ENCODE results near the gene G0S2.

G0S2 gene

GRCh38 chr1:209715314-209715713 lies 40.1 kb downstream of the G0S2 start:
- no peak for DNase-seq (ENCODE audit: low read depth, low spot score)

DNA sequence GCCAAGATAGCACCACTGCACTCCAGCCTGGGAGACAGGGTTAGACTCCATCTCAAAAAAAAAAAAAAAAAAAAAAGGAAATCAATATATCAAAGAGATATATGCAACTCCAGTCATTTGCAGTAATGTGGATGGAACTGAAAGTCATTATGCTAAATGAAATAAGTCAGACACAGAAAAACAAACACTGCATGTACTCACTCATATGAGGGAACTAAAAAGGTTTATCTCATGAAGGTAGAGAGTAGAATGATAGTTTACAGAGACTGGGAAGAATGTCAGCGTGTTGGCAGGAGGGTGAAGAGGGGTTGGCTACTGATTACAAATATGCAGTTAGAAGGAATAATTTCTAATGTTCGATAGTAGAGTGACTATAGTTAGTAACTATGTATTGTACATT lies 42.6 kb downstream of the G0S2 start:
- DNase-seq (ENCODE audit: low read depth, low spot score), result no peak

- DNase-seq (ENCODE audit: low read depth, low spot score), result no peak
These were observed 45.1 kb downstream of the G0S2 start for GRCh38 chr1:209720326-209720725.

- no peak for DNase-seq (ENCODE audit: low read depth, low spot score)
These were observed 45.6 kb downstream of the G0S2 start for GRCh38 chr1:209720826-209721225.

- no peak for DNase-seq (ENCODE audit: low read depth, low spot score)
These were observed 46.1 kb downstream of the G0S2 start for GRCh38 chr1:209721323-209721722.

- no peak for DNase-seq (ENCODE audit: low read depth, low spot score)
These were observed 48.1 kb downstream of the G0S2 start for GRCh38 chr1:209723265-209723664.

DNA sequence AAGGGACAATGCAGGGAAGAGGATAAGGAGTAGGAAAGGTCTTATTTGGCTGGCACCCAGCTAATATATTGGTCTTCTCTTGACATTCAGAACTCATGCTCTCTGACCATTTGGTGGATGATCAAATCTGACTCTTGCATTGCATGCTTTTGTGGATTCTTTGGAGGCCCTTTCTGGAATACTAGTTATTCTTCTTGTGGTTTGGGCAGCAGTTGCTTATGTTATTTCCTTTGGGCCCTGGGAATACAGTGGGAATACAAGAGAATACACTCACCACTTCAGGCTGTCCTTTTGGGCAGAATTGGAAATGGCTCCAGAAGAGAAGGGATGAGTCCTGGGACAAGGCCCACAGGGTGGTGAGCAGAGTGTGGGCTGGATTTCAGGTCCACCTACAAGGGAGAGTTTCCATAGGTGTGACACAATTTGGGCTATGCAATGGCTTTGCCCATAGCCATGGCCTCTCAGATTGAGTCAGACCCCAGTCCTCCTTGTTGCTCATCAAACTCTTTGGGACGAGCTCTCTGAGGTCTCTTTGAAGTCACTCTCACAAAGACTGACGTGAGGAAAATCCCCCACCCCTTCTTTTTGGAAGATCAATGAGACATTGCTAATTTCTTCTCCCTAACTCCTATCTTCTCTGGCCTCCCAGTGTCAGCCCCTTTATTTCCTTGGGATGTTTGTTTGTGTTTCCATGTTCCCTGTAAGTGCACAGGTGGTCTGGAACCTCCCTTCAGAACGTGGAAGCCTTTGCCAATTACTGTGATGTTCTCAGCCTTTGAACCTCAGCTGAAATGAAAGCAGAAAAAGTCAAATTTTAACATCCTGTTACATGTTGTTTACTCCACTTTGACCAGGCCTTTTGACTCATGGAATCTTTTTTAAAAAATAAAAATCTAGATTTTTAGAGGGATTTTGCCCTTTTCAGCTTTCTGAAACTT lies 48.8 kb downstream of the G0S2 start:
- no peak for DNase-seq (ENCODE audit: low read depth, low spot score)

All from astrocyte of the hippocampus (primary cell).